BJ (cell line): Measurements from ENCODE around the gene XBP1. TPM values are rescaled to one million over a fixed set of nuclear protein-coding genes. Genes with fewer than 3 reads are reported as not detected.
"Not testable (repeated sequence)": the region's sequence is repeated elsewhere in the genome, so short reads cannot be mapped to it uniquely, and the experiment has no call there.

ENCODE experiments used
- CTCF ChIA-PET: fragments of 350-600 bp; formaldehyde crosslinking; extraction: SDS; loops from one replicate; lab custom pipeline; 2021; ENCODE audit warnings: antibody characterized with exemption, inconsistent platforms; lab: Yijun Ruan, JAX
- POLR2A ChIA-PET: fragments of 300-600 bp; sonication (Branson Sonifier 250); formaldehyde crosslinking; extraction: SDS; loops from one replicate; lab custom pipeline; 2021; ENCODE audit warnings: antibody characterized with exemption; lab: Charles Lee
- DNase-seq: peaks from one replicate; pipeline ENCODE4 v3.0.0-alpha.2; 2011; ENCODE audit warnings: low read depth
- H3K27me3 ChIP-seq: 2 replicates; pipeline ENCODE4 v1.6.0; 2011; ENCODE audit warnings: low read length; ENCODE audit not compliant: control insufficient read depth, insufficient read depth
- H3K36me3 ChIP-seq: 2 replicates; pipeline ENCODE4 v1.5.1; 2011; ENCODE audit warnings: low read length; ENCODE audit not compliant: control insufficient read depth, insufficient read depth
- H3K4me3 ChIP-seq: 2 replicates; pipeline ENCODE4 v1.5.1; 2011; ENCODE audit warnings: low read depth, mild to moderate bottlenecking, control low read depth, low read length
- CTCF ChIP-seq: IDR thresholded peaks from 2 replicates; pipeline ENCODE4 v1.5.1; 2011; ENCODE audit warnings: low read depth, mild to moderate bottlenecking, control low read depth, inconsistent platforms, low read length, moderate library complexity; ENCODE audit not compliant: insufficient read depth
- polyA plus RNA-seq: library from polyadenylated mRNA; depleted of rRNA; stranded (reverse); fragments of >200 nt; gene quantifications from 2 replicates; pipeline ENCODE4 v1.2.3, GENCODE V29; 2011; rRNA removed
- small RNA-seq: library from RNA; depleted of rRNA; stranded (forward); fragments of <200 nt; gene quantifications from one replicate; pipeline ENCODE3, GENCODE V24; 2012; ENCODE audit warnings: low replicate concordance, low read depth; ENCODE audit not compliant: insufficient read length

Gene XBP1
- polyA plus RNA-seq, 1 experiment: 223 TPM

DNA sequence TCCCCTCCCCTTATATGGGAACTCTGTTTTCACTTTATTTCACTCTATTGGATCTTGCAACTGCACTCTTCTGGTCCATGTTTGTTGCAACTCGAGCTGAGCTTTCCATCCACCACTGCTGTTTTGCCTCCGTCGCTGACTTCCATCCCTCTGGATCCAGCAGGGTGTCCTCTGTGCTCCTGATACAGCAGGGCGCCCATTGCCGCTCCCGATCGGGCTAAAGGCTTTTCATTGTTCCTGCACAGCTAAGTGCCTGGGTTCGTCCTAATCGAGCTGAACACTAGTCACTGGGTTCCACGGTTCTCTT, 39.0 kb downstream of the XBP1 start:
- no peak overlapping the region for H3K4me3 ChIP-seq
- TF ChIP-seq CTCF: no peak
- no peaks in the 10 kb centered on the region for H3K36me3 ChIP-seq
- H3K27me3 ChIP-seq: no peaks in the 10 kb centered on the region
- CTCF ChIA-PET: interaction anchor here (0.7 kb wide), 1 partner anchor 11 kb away, joined by 3 read pairs; no protein-coding TSS in a partner anchor
- no peak for DNase-seq
- POLR2A ChIA-PET: no interaction called here

GRCh38 chr22:28759861-28760560, 40.4 kb downstream of the XBP1 start:
- Histone ChIP-seq H3K4me3 (no peak overlapping the region), H3K36me3 (no peaks in the 10 kb centered on the region), H3K27me3 (no peaks in the 10 kb centered on the region)
- TF ChIP-seq CTCF: no peak
- DNase-seq: no peak
- ChIA-PET POLR2A (no interaction called here), CTCF (interaction anchor here (0.6 to 0.8 kb wide), 3 partner anchors 11 to 1419 kb away, joined by 3 to 4 read pairs (median 4); no protein-coding TSS in a partner anchor)

- CTCF ChIA-PET: not testable (repeated sequence)
Observed at GRCh38 chr22:28754512-28754911, 45.9 kb downstream of the XBP1 start.

DNA sequence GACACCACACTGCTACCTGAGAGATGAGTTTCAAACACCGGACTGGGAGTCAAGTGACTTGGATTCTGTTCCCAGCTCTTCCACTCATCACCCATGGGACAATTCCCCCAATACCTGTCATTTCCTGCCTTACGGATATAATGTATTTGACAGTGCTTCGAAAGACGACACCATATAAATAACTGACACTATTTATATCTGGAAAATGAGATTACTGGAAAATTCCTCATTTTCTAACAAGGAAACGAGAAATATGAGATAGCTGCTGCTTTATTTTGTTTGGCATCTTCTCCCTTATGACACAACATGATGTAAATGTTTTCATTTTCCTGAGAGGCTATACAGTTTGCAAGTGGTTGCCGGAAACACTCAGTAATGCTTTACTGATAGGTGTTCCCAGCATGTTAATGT, 49.9 kb downstream of the XBP1 start:
- H3K27me3 ChIP-seq: no peaks in the 10 kb centered on the region
- POLR2A ChIA-PET: no interaction called here
- no peak for TF ChIP-seq CTCF
- peaks cover 5% of the 10 kb centered on the region; the same call in 1 of the 2 replicates for H3K36me3 ChIP-seq
- no peak for DNase-seq
- no peak overlapping the region for H3K4me3 ChIP-seq
- CTCF ChIA-PET: interaction anchor here (1.1 to 1.4 kb wide), 4 partner anchors 10 to 41 kb away, joined by 3 read pairs; partner anchors contain the start of gene CCDC117

More at GRCh38 chr22:28754512-28754911, 45.9 kb downstream of the XBP1 start:
- DNase-seq, H3K36me3 ChIP-seq, H3K4me3 ChIP-seq, POLR2A ChIA-PET, H3K27me3 ChIP-seq: not testable (repeated sequence)

Small RNA genes lying within 50 kb of the gene (small RNA-seq; reads per million reads assigned to genes)
- not detected for gene Z93930.1

Other genes starting within 250 kb of the XBP1 start
- gene TTC28, start 120.7 kb downstream of the XBP1 start, polyA plus RNA-seq: 5.6 and 8.7 TPM in 2 replicates
- 9.4 and 15.9 TPM in 2 replicates for gene CHEK2, start 58.7 kb downstream of the XBP1 start, polyA plus RNA-seq
- 12.7 and 20.8 TPM in 2 replicates for gene HSCB, start 58.5 kb downstream of the XBP1 start, polyA plus RNA-seq
- 4.5 and 11.5 TPM in 2 replicates for gene CCDC117, start 27.9 kb downstream of the XBP1 start, polyA plus RNA-seq
- gene ZNRF3, start 83.0 kb upstream of the XBP1 start, polyA plus RNA-seq: 0.75 and 1.1 TPM in 2 replicates